ENCODE measurements around the gene GSTO2.

The GSTO2 gene

GRCh38 chr10:104291439-104291951 lies 22.5 kb downstream of the GSTO2 start:
- no peaks in the 10 kb centered on the region for H3K36me3 ChIP-seq (ENCODE audit: control insufficient read depth in 1 of 2, insufficient read depth in 2 of 2, low read length in 2 of 2)
- no peak overlapping the region for H3K27ac ChIP-seq (ENCODE audit: low read depth, low read length)
- no peaks in the 10 kb centered on the region for H3K4me1 ChIP-seq (ENCODE audit: control insufficient read depth in 1 of 2, insufficient read depth in 2 of 2, low read length in 2 of 2)
- no peaks in the 10 kb centered on the region for H3K79me2 ChIP-seq (ENCODE audit: control insufficient read depth, insufficient read depth, low read length, poor library complexity)
- H3K4me3 ChIP-seq (ENCODE audit: low read depth, low read length) = no peak overlapping the region
- H3K18ac ChIP-seq (ENCODE audit: low read length) = no peak overlapping the region
- H3K4me2 ChIP-seq (ENCODE audit: low read length) = peak overlapping the region; percentile 18
- no peak overlapping the region for H2BK5ac ChIP-seq (ENCODE audit: low read depth, low read length, poor library complexity)
- no peak overlapping the region for H3K23ac ChIP-seq (ENCODE audit: low read length)
- H4K8ac ChIP-seq (ENCODE audit: low read depth, low read length) = no peak overlapping the region
- no peaks in the 10 kb centered on the region for H3K27me3 ChIP-seq (ENCODE audit: insufficient read depth, low read length)
- H3K14ac ChIP-seq (ENCODE audit: low read length) = no peak overlapping the region
- no CpG with 5 or more reads among the region's 26 CpGs for WGBS (ENCODE audit: extremely low coverage, insufficient coverage, insufficient read length)
- no peak overlapping the region for H4K91ac ChIP-seq (ENCODE audit: low read depth, low read length)
- H2AK5ac ChIP-seq (ENCODE audit: low read length) = no peak overlapping the region
- no peaks in the 10 kb centered on the region for H3K9me3 ChIP-seq (ENCODE audit: insufficient read depth, low read depth, low read length)
- no peak overlapping the region for H2BK12ac ChIP-seq (ENCODE audit: low read length)
- no peak overlapping the region for H2AFZ ChIP-seq (ENCODE audit: insufficient read depth, low read length, poor library complexity)
- H3K9ac ChIP-seq (ENCODE audit: low read length) = no peak overlapping the region
- H3K4ac ChIP-seq (ENCODE audit: low read depth, low read length) = no peak overlapping the region
- no peaks in the 10 kb centered on the region for H3K79me1 ChIP-seq (ENCODE audit: low read length)
- H4K12ac ChIP-seq (ENCODE audit: low read depth, low read length) = no peak overlapping the region
- DNase-seq = peak; percentile 79 to 89
- H2BK120ac ChIP-seq (ENCODE audit: insufficient read depth, low read length, poor library complexity) = no peak overlapping the region

- Histone ChIP-seq H3K36me3 (ENCODE audit: control insufficient read depth in 1 of 2, insufficient read depth in 2 of 2, low read length in 2 of 2) (no peaks in the 10 kb centered on the region), H3K18ac (ENCODE audit: low read length) (no peak overlapping the region), H2AK5ac (ENCODE audit: low read length) (no peak overlapping the region), H4K12ac (ENCODE audit: low read depth, low read length) (no peak overlapping the region), H3K79me2 (ENCODE audit: control insufficient read depth, insufficient read depth, low read length, poor library complexity) (no peaks in the 10 kb centered on the region), H4K91ac (ENCODE audit: low read depth, low read length) (no peak overlapping the region), H3K9ac (ENCODE audit: low read length) (no peak overlapping the region), H4K8ac (ENCODE audit: low read depth, low read length) (no peak overlapping the region), H3K4me3 (ENCODE audit: low read depth, low read length) (no peak overlapping the region), H3K79me1 (ENCODE audit: low read length) (no peaks in the 10 kb centered on the region), H2BK12ac (ENCODE audit: low read length) (no peak overlapping the region), H3K27me3 (ENCODE audit: insufficient read depth, low read length) (no peaks in the 10 kb centered on the region), H3K4me2 (ENCODE audit: low read length) (no peak overlapping the region), H2BK5ac (ENCODE audit: low read depth, low read length, poor library complexity) (no peak overlapping the region), H3K9me3 (ENCODE audit: insufficient read depth, low read depth, low read length) (no peaks in the 10 kb centered on the region), H3K4me1 (ENCODE audit: control insufficient read depth in 1 of 2, insufficient read depth in 2 of 2, low read length in 2 of 2) (peaks cover 1 to 5% of the 10 kb centered on the region in 2 experiments), H3K23ac (ENCODE audit: low read length) (no peak overlapping the region), H2AFZ (ENCODE audit: insufficient read depth, low read length, poor library complexity) (no peak overlapping the region), H3K27ac (ENCODE audit: low read depth, low read length) (no peak overlapping the region), H3K4ac (ENCODE audit: low read depth, low read length) (no peak overlapping the region), H2BK120ac (ENCODE audit: insufficient read depth, low read length, poor library complexity) (no peak overlapping the region), H3K14ac (ENCODE audit: low read length) (no peak overlapping the region)
- no CpG with 5 or more reads among the region's 2 CpGs for WGBS (ENCODE audit: extremely low coverage, insufficient coverage, insufficient read length)
- peak in 1 of 2 donors; percentile 71 for DNase-seq
These were observed 24.0 kb downstream of the GSTO2 start for GRCh38 chr10:104293011-104293410.

GRCh38 chr10:104293781-104294321 lies 24.9 kb downstream of the GSTO2 start:
- H3K79me2 ChIP-seq (ENCODE audit: control insufficient read depth, insufficient read depth, low read length, poor library complexity) = no peaks in the 10 kb centered on the region
- H2AFZ ChIP-seq (ENCODE audit: insufficient read depth, low read length, poor library complexity) = no peak overlapping the region
- H4K12ac ChIP-seq (ENCODE audit: low read depth, low read length) = no peak overlapping the region
- DNase-seq = no peak
- no CpG with 5 or more reads among the region's 5 CpGs for WGBS (ENCODE audit: extremely low coverage, insufficient coverage, insufficient read length)
- no peak overlapping the region for H4K8ac ChIP-seq (ENCODE audit: low read depth, low read length)
- no peaks in the 10 kb centered on the region for H3K9me3 ChIP-seq (ENCODE audit: insufficient read depth, low read depth, low read length)
- no peak overlapping the region for H3K14ac ChIP-seq (ENCODE audit: low read length)
- H3K23ac ChIP-seq (ENCODE audit: low read length) = no peak overlapping the region
- H3K36me3 ChIP-seq (ENCODE audit: control insufficient read depth in 1 of 2, insufficient read depth in 2 of 2, low read length in 2 of 2) = no peaks in the 10 kb centered on the region
- H2BK12ac ChIP-seq (ENCODE audit: low read length) = no peak overlapping the region
- H3K4ac ChIP-seq (ENCODE audit: low read depth, low read length) = no peak overlapping the region
- no peaks in the 10 kb centered on the region for H3K79me1 ChIP-seq (ENCODE audit: low read length)
- no peak overlapping the region for H2AK5ac ChIP-seq (ENCODE audit: low read length)
- no peak overlapping the region for H3K4me3 ChIP-seq (ENCODE audit: low read depth, low read length)
- no peak overlapping the region for H4K91ac ChIP-seq (ENCODE audit: low read depth, low read length)
- H3K27me3 ChIP-seq (ENCODE audit: insufficient read depth, low read length) = no peaks in the 10 kb centered on the region
- H3K18ac ChIP-seq (ENCODE audit: low read length) = no peak overlapping the region
- H3K9ac ChIP-seq (ENCODE audit: low read length) = no peak overlapping the region
- no peak overlapping the region for H2BK5ac ChIP-seq (ENCODE audit: low read depth, low read length, poor library complexity)
- no peak overlapping the region for H2BK120ac ChIP-seq (ENCODE audit: insufficient read depth, low read length, poor library complexity)
- no peak overlapping the region for H3K27ac ChIP-seq (ENCODE audit: low read depth, low read length)
- H3K4me1 ChIP-seq (ENCODE audit: control insufficient read depth in 1 of 2, insufficient read depth in 2 of 2, low read length in 2 of 2) = peaks cover 1 to 5% of the 10 kb centered on the region in 2 experiments
- H3K4me2 ChIP-seq (ENCODE audit: low read length) = no peak overlapping the region

- H2BK12ac ChIP-seq (ENCODE audit: low read length) = no peak overlapping the region
- H2AK5ac ChIP-seq (ENCODE audit: low read length) = no peak overlapping the region
- no peak overlapping the region for H3K4ac ChIP-seq (ENCODE audit: low read depth, low read length)
- no peak overlapping the region for H3K4me2 ChIP-seq (ENCODE audit: low read length)
- H3K18ac ChIP-seq (ENCODE audit: low read length) = no peak overlapping the region
- H3K36me3 ChIP-seq (ENCODE audit: control insufficient read depth in 1 of 2, insufficient read depth in 2 of 2, low read length in 2 of 2) = no peaks in the 10 kb centered on the region
- no peaks in the 10 kb centered on the region for H3K9me3 ChIP-seq (ENCODE audit: insufficient read depth, low read depth, low read length)
- H2BK5ac ChIP-seq (ENCODE audit: low read depth, low read length, poor library complexity) = no peak overlapping the region
- H4K12ac ChIP-seq (ENCODE audit: low read depth, low read length) = no peak overlapping the region
- no peak overlapping the region for H3K27ac ChIP-seq (ENCODE audit: low read depth, low read length)
- H2BK120ac ChIP-seq (ENCODE audit: insufficient read depth, low read length, poor library complexity) = no peak overlapping the region
- no CpG with 5 or more reads among the region's 10 CpGs for WGBS (ENCODE audit: extremely low coverage, insufficient coverage, insufficient read length)
- H3K4me3 ChIP-seq (ENCODE audit: low read depth, low read length) = no peak overlapping the region
- no peaks in the 10 kb centered on the region for H3K79me2 ChIP-seq (ENCODE audit: control insufficient read depth, insufficient read depth, low read length, poor library complexity)
- no peak overlapping the region for H4K8ac ChIP-seq (ENCODE audit: low read depth, low read length)
- H3K4me1 ChIP-seq (ENCODE audit: control insufficient read depth in 1 of 2, insufficient read depth in 2 of 2, low read length in 2 of 2) = peaks cover 1 to 5% of the 10 kb centered on the region in 2 experiments
- H3K14ac ChIP-seq (ENCODE audit: low read length) = no peak overlapping the region
- no peak overlapping the region for H3K23ac ChIP-seq (ENCODE audit: low read length)
- DNase-seq = no peak
- no peaks in the 10 kb centered on the region for H3K27me3 ChIP-seq (ENCODE audit: insufficient read depth, low read length)
- no peak overlapping the region for H3K9ac ChIP-seq (ENCODE audit: low read length)
- H2AFZ ChIP-seq (ENCODE audit: insufficient read depth, low read length, poor library complexity) = no peak overlapping the region
- no peak overlapping the region for H4K91ac ChIP-seq (ENCODE audit: low read depth, low read length)
- H3K79me1 ChIP-seq (ENCODE audit: low read length) = no peaks in the 10 kb centered on the region
These were observed 27.9 kb downstream of the GSTO2 start for GRCh38 chr10:104296687-104297436.

Data from trophoblast cell (in vitro differentiated cells and primary cell).